Measurements from ENCODE around the gene GNAI1. TPM values are rescaled to one million over a fixed set of nuclear protein-coding genes. Genes with fewer than 3 reads are reported as not detected.

GNAI1 gene
- total RNA-seq, 1 donor from 2014 or later = 65.8 TPM

DNA sequence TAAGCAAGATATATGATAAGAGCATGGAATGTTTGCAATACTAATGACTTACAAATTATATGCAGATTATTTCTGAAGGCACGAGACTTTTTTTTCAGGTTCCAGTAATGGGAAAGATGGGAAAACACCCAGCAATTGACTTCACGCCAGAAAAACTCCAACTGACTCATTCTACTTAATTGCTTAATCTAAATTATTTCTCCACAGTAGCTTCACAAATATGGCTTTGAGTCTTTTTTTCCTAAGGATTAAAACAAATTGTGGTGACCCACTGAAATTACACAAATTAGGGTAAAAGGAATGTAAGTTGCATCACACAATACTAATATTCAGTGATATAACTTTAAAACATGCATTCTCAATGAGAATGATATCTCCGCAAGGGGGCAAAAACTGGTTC, 138.7 kb downstream of the GNAI1 start:
- intact Hi-C loops (cut with DNase I) = no loop called here
- no peak for ATAC-seq

GRCh38 chr7:80275192-80275605, 140.6 kb downstream of the GNAI1 start:
- ATAC-seq (no peak), DNase-seq (ENCODE audit: low spot score) (no peak)
- intact Hi-C loops (cut with DNase I) = no loop called here

More for the DNA sequence above, 138.7 kb downstream of the GNAI1 start:
- DNase-seq (ENCODE audit: low spot score) = no peak

Data from sciatic nerve (tissue), 2 donors.